Skeletal muscle tissue (tissue), 4 donors: ENCODE measurements around the gene MAPK13. TPM values are rescaled to one million over a fixed set of nuclear protein-coding genes. Genes with fewer than 3 reads are reported as not detected.
"Not testable (repeated sequence)": the region's sequence is repeated elsewhere in the genome, so short reads cannot be mapped to it uniquely, and the experiment has no call there.

Source experiments
- H3K27ac ChIP-seq: one replicate; pipeline ENCODE4 v1.7.0; 2013; ENCODE audit warnings: mild to moderate bottlenecking, low read depth, low read length, inconsistent platforms
- H3K27me3 ChIP-seq, 3 donors: one replicate each; pipeline ENCODE4 v1.7.0; 2013; ENCODE audit warnings: low read length in 3 of 3; ENCODE audit not compliant: control insufficient read depth in 3 of 3, insufficient read depth in 3 of 3
- H3K36me3 ChIP-seq, 3 donors: one replicate each; pipeline ENCODE4 v1.7.0; 2013; ENCODE audit warnings: low read length in 3 of 3; ENCODE audit not compliant: control insufficient read depth in 3 of 3, insufficient read depth in 3 of 3
- H3K4me1 ChIP-seq, 3 donors: one replicate each; pipeline ENCODE4 v1.7.0; 2013; ENCODE audit warnings: low read length in 3 of 3, mild to moderate bottlenecking in 3 of 3; ENCODE audit not compliant: control insufficient read depth in 3 of 3, insufficient read depth in 3 of 3
- H3K4me3 ChIP-seq, 3 donors: one replicate each; pipeline ENCODE4 v1.7.0; 2013; ENCODE audit warnings: low read length in 3 of 3
- H3K9ac ChIP-seq, 3 donors: one replicate each; pipeline ENCODE4 v1.7.0; 2013; ENCODE audit warnings: low read length in 3 of 3, mild to moderate bottlenecking in 3 of 3, moderate library complexity in 2 of 3, low read depth in 1 of 3
- H3K9me3 ChIP-seq, 3 donors: one replicate each; pipeline ENCODE4 v1.7.0; 2013; ENCODE audit warnings: low read length in 3 of 3; ENCODE audit not compliant: control insufficient read depth in 3 of 3
- total RNA-seq: library from RNA; depleted of rRNA; stranded (reverse); fragments of >200 nt; gene quantifications from one replicate; pipeline ENCODE4 v1.2.3, GENCODE V29; 2014
- donor health status: Osteomylitis.

Gene MAPK13
- total RNA-seq, 1 donor from 2014 or later = 3.1 TPM

GRCh38 chr6:36120539-36120938 is 9.8 kb upstream of the MAPK13 start:
- no peaks in the 10 kb centered on the region for H3K9me3 ChIP-seq
- no peak overlapping the region for H3K9ac ChIP-seq
- no peak overlapping the region for H3K27ac ChIP-seq
- peaks cover 0 to 7% (median 5%) of the 10 kb centered on the region in 3 donors for H3K36me3 ChIP-seq
- H3K27me3 ChIP-seq = no peaks in the 10 kb centered on the region
- H3K4me1 ChIP-seq = peaks cover 6 to 27% (median 15%) of the 10 kb centered on the region in 3 donors
- H3K4me3 ChIP-seq = no peak overlapping the region

GRCh38 chr6:36120979-36121786 is 9.1 kb upstream of the MAPK13 start:
- H3K36me3 ChIP-seq = peaks cover 0 to 7% (median 5%) of the 10 kb centered on the region in 3 donors
- H3K9me3 ChIP-seq = no peaks in the 10 kb centered on the region
- H3K4me1 ChIP-seq = peaks cover 6 to 27% (median 15%) of the 10 kb centered on the region in 3 donors
- no peak overlapping the region for H3K4me3 ChIP-seq
- peaks cover 0 to 5% (median 4%) of the 10 kb centered on the region in 3 donors for H3K27me3 ChIP-seq
- H3K9ac ChIP-seq = peak overlapping the region in 1 of 3 donors; percentile 54
- H3K27ac ChIP-seq = no peak overlapping the region

- no peaks in the 10 kb centered on the region for H3K9me3 ChIP-seq
- peaks cover 0 to 7% (median 5%) of the 10 kb centered on the region in 3 donors for H3K27me3 ChIP-seq
- no peak overlapping the region for H3K27ac ChIP-seq
- H3K36me3 ChIP-seq = peaks cover 0 to 5% (median 3%) of the 10 kb centered on the region in 3 donors
- H3K9ac ChIP-seq = no peak overlapping the region
- no peak overlapping the region for H3K4me3 ChIP-seq
- peaks cover 6 to 27% (median 15%) of the 10 kb centered on the region in 3 donors for H3K4me1 ChIP-seq
Observed at GRCh38 chr6:36121787-36122494, 8.4 kb upstream of the MAPK13 start.

GRCh38 chr6:36122495-36123269 is 7.6 kb upstream of the MAPK13 start:
- no peak overlapping the region for H3K27ac ChIP-seq
- H3K4me3 ChIP-seq = no peak overlapping the region
- H3K4me1 ChIP-seq = peaks cover 10 to 33% (median 15%) of the 10 kb centered on the region in 3 donors
- H3K36me3 ChIP-seq = peaks cover 0 to under 1% (median 0%) of the 10 kb centered on the region in 3 donors
- no peak overlapping the region for H3K9ac ChIP-seq
- no peaks in the 10 kb centered on the region for H3K9me3 ChIP-seq
- peaks cover 0 to 10% (median 9%) of the 10 kb centered on the region in 3 donors for H3K27me3 ChIP-seq

GRCh38 chr6:36123270-36124139 is 6.8 kb upstream of the MAPK13 start:
- H3K27ac ChIP-seq = no peak overlapping the region
- H3K27me3 ChIP-seq = peaks cover 0 to 18% (median 9%) of the 10 kb centered on the region in 3 donors
- no peak overlapping the region for H3K4me3 ChIP-seq
- H3K9ac ChIP-seq = peak overlapping the region in 1 of 3 donors; percentile 3
- peaks cover 10 to 30% (median 12%) of the 10 kb centered on the region in 3 donors for H3K4me1 ChIP-seq
- H3K9me3 ChIP-seq = no peaks in the 10 kb centered on the region
- H3K36me3 ChIP-seq = no peaks in the 10 kb centered on the region

- not testable (repeated sequence) for H3K27ac ChIP-seq, H3K9ac ChIP-seq, H3K36me3 ChIP-seq, H3K9me3 ChIP-seq, H3K4me3 ChIP-seq
- Histone ChIP-seq H3K4me1 (peaks cover 9 to 27% (median 10%) of the 10 kb centered on the region in 3 donors), H3K27me3 (peaks cover 0 to 23% (median 9%) of the 10 kb centered on the region in 3 donors)
Observed at GRCh38 chr6:36124346-36124745, 6.0 kb upstream of the MAPK13 start.

GRCh38 chr6:36124881-36125280 is 5.4 kb upstream of the MAPK13 start:
- peaks cover 9 to 27% (median 10%) of the 10 kb centered on the region in 3 donors for H3K4me1 ChIP-seq
- H3K27ac ChIP-seq = no peak overlapping the region
- H3K9me3 ChIP-seq = no peaks in the 10 kb centered on the region
- H3K36me3 ChIP-seq = no peaks in the 10 kb centered on the region
- no peak overlapping the region for H3K4me3 ChIP-seq
- H3K27me3 ChIP-seq = peaks cover 0 to 25% (median 9%) of the 10 kb centered on the region in 3 donors
- H3K9ac ChIP-seq = no peak overlapping the region

- no peak overlapping the region for H3K4me3 ChIP-seq
- H3K9me3 ChIP-seq = no peaks in the 10 kb centered on the region
- no peak overlapping the region for H3K27ac ChIP-seq
- peaks cover 0 to 28% (median 9%) of the 10 kb centered on the region in 3 donors for H3K27me3 ChIP-seq
- H3K9ac ChIP-seq = no peak overlapping the region
- no peaks in the 10 kb centered on the region for H3K36me3 ChIP-seq
- peaks cover 9 to 26% (median 10%) of the 10 kb centered on the region in 3 donors for H3K4me1 ChIP-seq
Observed at GRCh38 chr6:36125575-36125974, 4.7 kb upstream of the MAPK13 start.

GRCh38 chr6:36126121-36126520 is 4.2 kb upstream of the MAPK13 start:
- H3K4me1 ChIP-seq = peaks cover 6 to 26% (median 9%) of the 10 kb centered on the region in 3 donors
- no peak overlapping the region for H3K27ac ChIP-seq

More at GRCh38 chr6:36126121-36126520, 4.2 kb upstream of the MAPK13 start:
- Histone ChIP-seq H3K9ac (no peak overlapping the region), H3K9me3 (no peaks in the 10 kb centered on the region), H3K36me3 (no peaks in the 10 kb centered on the region), H3K27me3 (peaks cover 0 to 34% (median 14%) of the 10 kb centered on the region in 3 donors), H3K4me3 (no peak overlapping the region)
